TTC549 (cell line): ENCODE measurements around the gene RELA.
"Not testable (repeated sequence)": the region's sequence is repeated elsewhere in the genome, so short reads cannot be mapped to it uniquely, and the experiment has no call there.

Experiments used
- FAIRE-seq: peaks from 2 replicates; lab custom pipeline; 2012; peaks lifted over from hg19 to GRCh38; lab: Jason Lieb, UNC

RELA gene

GRCh38 chr11:65672180-65672860, 9.6 kb upstream of the RELA start:
- FAIRE-seq: no peak

GRCh38 chr11:65663639-65664200, 1.0 kb upstream of the RELA start:
- FAIRE-seq: no peak

GRCh38 chr11:65662247-65662798, 393 bp downstream of the RELA start:
- FAIRE-seq: no peak

- no peak for FAIRE-seq
Observed at GRCh38 chr11:65661599-65662246, 993 bp downstream of the RELA start.

GRCh38 chr11:65660908-65661307, 1.8 kb downstream of the RELA start:
- not testable (repeated sequence) for FAIRE-seq

- no peak for FAIRE-seq
Observed at GRCh38 chr11:65660038-65660437, 2.7 kb downstream of the RELA start.

- no peak for FAIRE-seq
Observed at GRCh38 chr11:65658174-65659021, 4.3 kb downstream of the RELA start.

- no peak for FAIRE-seq
Observed at GRCh38 chr11:65657426-65657825, 5.3 kb downstream of the RELA start.

- no peak for FAIRE-seq
Observed at GRCh38 chr11:65655570-65656332, 7.0 kb downstream of the RELA start.

GRCh38 chr11:65654375-65655349, 8.1 kb downstream of the RELA start:
- FAIRE-seq: no peak

GRCh38 chr11:65653229-65654225, 9.2 kb downstream of the RELA start:
- FAIRE-seq: no peak

- no peak for FAIRE-seq
Observed at GRCh38 chr11:65652511-65653228, 10.0 kb downstream of the RELA start.

- FAIRE-seq: no peak
Observed at GRCh38 chr11:65651589-65652510, 10.9 kb downstream of the RELA start.

GRCh38 chr11:65651339-65651588, 11.5 kb downstream of the RELA start:
- no peak for FAIRE-seq

GRCh38 chr11:65650547-65651338, 12.0 kb downstream of the RELA start:
- no peak for FAIRE-seq

GRCh38 chr11:65649656-65650546, 12.8 kb downstream of the RELA start:
- no peak for FAIRE-seq
